ENCODE data around the gene MYOM3.

Gene MYOM3

GRCh38 chr1:24111996-24112779 lies at the start of gene MYOM3:
TSS of gene MYOM3 (minus strand) at chr1:24112135. CDS start at chr1:24108636, 3,499 bp downstream.
- TF ChIP-seq, protein P1, sequence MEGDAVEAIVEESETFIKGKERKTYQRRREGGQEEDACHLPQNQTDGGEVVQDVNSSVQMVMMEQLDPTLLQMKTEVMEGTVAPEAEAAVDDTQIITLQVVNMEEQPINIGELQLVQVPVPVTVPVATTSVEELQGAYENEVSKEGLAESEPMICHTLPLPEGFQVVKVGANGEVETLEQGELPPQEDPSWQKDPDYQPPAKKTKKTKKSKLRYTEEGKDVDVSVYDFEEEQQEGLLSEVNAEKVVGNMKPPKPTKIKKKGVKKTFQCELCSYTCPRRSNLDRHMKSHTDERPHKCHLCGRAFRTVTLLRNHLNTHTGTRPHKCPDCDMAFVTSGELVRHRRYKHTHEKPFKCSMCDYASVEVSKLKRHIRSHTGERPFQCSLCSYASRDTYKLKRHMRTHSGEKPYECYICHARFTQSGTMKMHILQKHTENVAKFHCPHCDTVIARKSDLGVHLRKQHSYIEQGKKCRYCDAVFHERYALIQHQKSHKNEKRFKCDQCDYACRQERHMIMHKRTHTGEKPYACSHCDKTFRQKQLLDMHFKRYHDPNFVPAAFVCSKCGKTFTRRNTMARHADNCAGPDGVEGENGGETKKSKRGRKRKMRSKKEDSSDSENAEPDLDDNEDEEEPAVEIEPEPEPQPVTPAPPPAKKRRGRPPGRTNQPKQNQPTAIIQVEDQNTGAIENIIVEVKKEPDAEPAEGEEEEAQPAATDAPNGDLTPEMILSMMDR (conservative IDR thresholded peaks at IDR 0.05; ENCODE audit: low read depth, low read length), result peak; percentile 76
- no peak for DNase-seq (ENCODE audit: low read depth)
- H3K4me3 ChIP-seq (ENCODE audit: low read length), result peak within 1 kb of the TSS; percentile 39

DNA sequence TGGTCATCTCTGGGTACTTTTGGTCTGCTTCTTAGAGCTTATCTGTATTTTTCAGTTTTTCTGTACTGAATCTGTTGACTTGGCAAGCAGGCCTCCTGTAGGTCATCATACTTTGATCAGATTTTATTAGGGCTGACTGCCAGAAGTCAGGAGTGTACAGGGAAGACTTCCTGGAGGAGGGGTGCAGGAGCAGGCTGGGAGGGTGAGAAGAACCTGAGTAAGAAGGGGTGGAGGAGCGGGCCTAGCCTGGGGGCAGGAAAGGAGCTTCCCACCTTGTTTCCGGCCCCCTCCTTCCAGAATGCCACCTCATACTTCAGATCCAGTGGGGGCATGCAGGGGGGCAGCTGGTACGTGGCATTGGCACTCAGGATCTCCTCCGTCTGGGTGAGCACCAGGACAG lies 49.3 kb upstream of the MYOM3 start:
- TF ChIP-seq, protein P1 (conservative IDR thresholded peaks at IDR 0.05; ENCODE audit: low read depth, low read length), result no peak
- H3K4me3 ChIP-seq (ENCODE audit: low read length), result no peak overlapping the region
- DNase-seq (ENCODE audit: low read depth), result no peak

- DNase-seq (ENCODE audit: low read depth), result no peak
- TF ChIP-seq, protein P1 (conservative IDR thresholded peaks at IDR 0.05; ENCODE audit: low read depth, low read length), result no peak
- no peak overlapping the region for H3K4me3 ChIP-seq (ENCODE audit: low read length)
These were observed 47.4 kb upstream of the MYOM3 start for GRCh38 chr1:24159366-24159765.

DNA sequence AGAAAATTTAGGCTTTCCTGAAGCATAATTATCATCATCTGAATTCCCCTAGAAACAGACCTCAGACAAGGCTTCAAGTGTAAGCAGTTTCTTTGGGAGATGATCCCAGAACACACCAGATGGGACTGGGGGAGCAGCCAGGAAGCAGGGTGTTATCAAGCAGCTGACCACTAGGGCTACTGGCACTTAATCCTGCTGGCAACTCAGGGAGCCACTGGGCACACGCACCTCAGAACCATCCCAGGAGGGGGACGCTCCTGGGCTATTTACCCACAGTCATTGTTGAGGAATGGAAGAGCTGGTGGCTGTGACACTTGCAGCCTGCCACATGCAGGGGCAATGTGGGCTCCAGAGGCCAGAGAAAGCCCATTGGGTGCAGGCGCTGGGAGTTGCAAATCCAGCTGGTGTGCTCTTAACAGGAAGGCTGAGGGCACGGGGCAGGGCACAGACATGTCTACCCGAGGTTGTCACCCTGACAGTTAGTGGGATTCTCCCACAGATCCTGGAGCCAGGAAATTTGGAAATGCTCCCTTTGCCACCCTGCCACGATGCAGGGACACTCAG lies 46.1 kb upstream of the MYOM3 start:
- TF ChIP-seq, protein P1 (conservative IDR thresholded peaks at IDR 0.05; ENCODE audit: low read depth, low read length), result peak; percentile 49
- DNase-seq (ENCODE audit: low read depth), result no peak
- H3K4me3 ChIP-seq (ENCODE audit: low read length), result no peak overlapping the region

DNA sequence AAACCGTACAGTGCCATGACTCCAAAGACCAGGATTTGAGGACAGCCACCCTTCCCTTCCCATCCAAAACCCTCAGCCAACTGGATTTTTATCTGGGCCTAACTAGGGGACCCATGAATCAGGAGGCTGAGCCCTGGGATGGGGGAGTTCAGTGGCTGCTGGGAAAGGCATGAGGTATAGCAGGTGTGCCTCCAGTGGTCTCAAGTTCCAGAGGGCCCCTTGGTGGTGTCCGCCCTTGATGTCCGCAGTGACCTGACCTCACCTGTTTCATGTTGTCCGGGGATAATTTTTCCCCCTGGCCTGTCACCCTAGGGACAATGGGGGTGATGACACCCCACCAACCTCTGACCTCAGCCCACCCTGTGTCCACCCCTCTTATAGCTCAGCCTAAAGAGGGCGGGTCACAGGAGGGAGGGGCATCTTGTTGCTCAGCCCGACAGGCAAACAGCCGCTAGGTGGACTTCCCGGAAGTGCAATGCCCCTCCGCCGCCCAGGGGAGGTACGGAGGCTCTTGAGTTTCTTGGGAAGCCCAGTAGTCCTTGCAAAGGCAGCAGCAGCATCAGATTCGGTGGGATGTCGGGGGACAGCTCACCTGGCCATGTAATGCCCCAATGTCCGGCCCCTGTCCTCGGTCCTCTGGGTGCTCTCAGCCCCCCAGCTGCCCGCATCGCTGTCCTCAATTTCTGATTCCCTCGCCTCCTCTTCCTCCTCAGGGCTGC lies 44.8 kb upstream of the MYOM3 start:
- no peak overlapping the region for H3K4me3 ChIP-seq (ENCODE audit: low read length)
- TF ChIP-seq, protein P1 (conservative IDR thresholded peaks at IDR 0.05; ENCODE audit: low read depth, low read length), result no peak
- DNase-seq (ENCODE audit: low read depth), result no peak

GRCh38 chr1:24155011-24155782 lies 43.3 kb upstream of the MYOM3 start:
- DNase-seq (ENCODE audit: low read depth), result no peak
- TF ChIP-seq, protein P1 (conservative IDR thresholded peaks at IDR 0.05; ENCODE audit: low read depth, low read length), result peak; percentile 20
- H3K4me3 ChIP-seq (ENCODE audit: low read length), result no peak overlapping the region
